Ovary (tissue), 3 donors: ENCODE measurements around the gene FOXK2.
"Not testable (repeated sequence)": the region's sequence is repeated elsewhere in the genome, so short reads cannot be mapped to it uniquely, and the experiment has no call there.

Experiments used
- POLR2A ChIP-seq: fragments of 450-650 bp; IDR thresholded peaks from one replicate; pipeline ENCODE4 v1.6.1; 2017; ENCODE audit warnings: antibody characterized with exemption, mild to moderate bottlenecking, moderate library complexity
- TF ChIP-seq, protein P1 (sequence below), 3 donors: fragments of 450-650 bp in 2 of 3; fragments of 200-600 bp in 1 of 3; IDR thresholded peaks; one replicate each; pipeline versions ENCODE4 v1.5.1 to v1.8.0; 2016 to 2022; ENCODE audit warnings: antibody characterized with exemption in 3 of 3, mild to moderate bottlenecking in 1 of 3
- donor health status: DM: no; HTN: no; CAD: no.

DNA sequence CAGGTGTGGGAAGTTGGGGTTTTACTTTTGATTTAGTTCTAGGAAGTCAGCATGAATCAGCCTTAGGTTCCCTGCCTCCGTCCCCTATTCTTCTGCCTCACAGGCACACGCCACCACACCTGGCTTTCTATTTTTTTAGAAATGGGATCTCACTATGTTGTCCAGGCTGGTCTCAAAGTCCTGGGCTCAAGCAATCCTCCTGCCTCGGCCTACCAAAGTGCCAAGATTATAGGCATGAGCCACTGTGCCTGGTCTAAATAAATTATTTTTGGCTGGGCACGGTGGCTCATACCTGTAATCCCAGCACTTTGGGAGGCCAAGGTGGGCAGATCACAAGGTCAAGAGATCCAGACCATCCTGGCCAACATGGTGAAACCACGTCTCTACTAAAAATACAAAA is 7.9 kb upstream of the FOXK2 start:
- TF ChIP-seq, protein P1, sequence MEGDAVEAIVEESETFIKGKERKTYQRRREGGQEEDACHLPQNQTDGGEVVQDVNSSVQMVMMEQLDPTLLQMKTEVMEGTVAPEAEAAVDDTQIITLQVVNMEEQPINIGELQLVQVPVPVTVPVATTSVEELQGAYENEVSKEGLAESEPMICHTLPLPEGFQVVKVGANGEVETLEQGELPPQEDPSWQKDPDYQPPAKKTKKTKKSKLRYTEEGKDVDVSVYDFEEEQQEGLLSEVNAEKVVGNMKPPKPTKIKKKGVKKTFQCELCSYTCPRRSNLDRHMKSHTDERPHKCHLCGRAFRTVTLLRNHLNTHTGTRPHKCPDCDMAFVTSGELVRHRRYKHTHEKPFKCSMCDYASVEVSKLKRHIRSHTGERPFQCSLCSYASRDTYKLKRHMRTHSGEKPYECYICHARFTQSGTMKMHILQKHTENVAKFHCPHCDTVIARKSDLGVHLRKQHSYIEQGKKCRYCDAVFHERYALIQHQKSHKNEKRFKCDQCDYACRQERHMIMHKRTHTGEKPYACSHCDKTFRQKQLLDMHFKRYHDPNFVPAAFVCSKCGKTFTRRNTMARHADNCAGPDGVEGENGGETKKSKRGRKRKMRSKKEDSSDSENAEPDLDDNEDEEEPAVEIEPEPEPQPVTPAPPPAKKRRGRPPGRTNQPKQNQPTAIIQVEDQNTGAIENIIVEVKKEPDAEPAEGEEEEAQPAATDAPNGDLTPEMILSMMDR (IDR thresholded peaks at IDR 0.05), result not testable (repeated sequence)
- TF ChIP-seq POLR2A, result not testable (repeated sequence)
